ENCODE data around the gene GHITM.
"Not testable (repeated sequence)": the region's sequence is repeated elsewhere in the genome, so short reads cannot be mapped to it uniquely, and the experiment has no call there.

GHITM gene

DNA sequence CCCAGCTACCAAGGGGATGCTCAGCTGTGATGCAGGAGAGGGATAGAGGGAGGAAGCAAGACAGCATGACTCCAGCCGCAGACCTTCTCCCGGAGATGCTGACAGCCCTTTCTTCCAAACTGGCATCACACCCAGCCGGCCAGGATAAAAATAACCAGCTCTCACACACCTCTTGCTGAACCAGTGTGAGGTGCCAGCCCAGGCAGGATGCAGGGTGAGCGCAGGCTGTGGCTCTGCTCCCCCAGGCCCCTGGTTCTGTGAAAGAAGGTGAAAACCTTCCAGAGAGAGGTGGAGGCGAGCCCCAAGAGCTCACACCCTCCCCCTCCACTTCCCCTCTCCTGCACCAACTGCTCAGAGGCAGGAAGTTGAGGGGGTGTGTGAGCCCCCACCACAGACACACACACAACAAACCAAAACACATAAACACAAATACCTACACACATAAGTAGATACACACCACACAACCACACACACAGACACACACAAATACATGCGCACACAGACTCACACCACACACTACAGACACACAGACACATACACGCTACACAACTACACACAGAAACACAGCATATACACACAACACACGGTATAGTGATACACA is 38.3 kb downstream of the GHITM start:
- DNase-seq = peak; percentile 71

DNA sequence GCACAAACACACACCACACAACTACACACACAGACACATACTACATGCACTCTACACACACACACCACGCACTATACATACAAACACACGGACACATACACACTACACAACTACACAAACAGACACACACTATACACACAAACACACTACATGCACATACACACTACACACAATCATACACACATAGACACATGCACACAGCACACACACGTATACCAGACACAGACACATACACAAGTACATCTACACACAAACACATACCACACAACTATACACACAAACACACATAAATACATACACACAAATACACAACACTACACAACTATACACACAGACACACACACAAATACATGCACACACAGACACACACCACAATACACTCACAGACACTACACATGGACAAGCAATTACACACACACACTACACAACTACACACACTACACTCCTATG is 38.9 kb downstream of the GHITM start:
- no peak for DNase-seq

DNA sequence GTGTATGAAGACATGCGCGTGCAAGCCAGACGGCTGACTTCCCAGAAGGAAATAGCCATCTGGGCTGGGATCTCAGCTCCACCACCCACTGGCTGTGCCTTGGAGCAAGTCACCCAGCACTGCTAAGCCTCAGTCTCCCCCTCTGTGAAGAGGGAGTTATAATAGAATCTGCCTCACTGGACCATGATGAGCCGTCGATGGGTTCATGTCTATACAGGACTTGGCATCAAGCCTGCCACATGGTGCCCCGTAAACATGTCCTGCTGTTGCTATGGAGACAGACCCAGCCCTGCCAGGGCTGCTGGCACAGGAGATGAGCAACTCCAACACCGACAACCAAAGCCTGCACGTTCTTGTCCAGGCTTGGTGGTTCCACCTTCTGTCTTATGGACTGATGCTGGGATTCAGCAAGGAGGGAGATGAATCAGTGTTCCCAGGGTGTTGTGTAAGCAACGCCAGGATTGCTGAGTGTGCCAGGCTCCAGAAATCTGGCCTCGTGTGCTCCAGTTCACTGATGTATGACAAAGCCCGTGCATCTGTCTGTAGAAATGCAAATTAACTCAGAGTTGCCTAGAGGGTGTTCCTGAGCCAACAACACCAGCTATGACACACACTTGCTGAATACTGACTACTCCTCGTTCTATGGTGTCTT is 39.9 kb downstream of the GHITM start:
- DNase-seq = peak; percentile 43

DNA sequence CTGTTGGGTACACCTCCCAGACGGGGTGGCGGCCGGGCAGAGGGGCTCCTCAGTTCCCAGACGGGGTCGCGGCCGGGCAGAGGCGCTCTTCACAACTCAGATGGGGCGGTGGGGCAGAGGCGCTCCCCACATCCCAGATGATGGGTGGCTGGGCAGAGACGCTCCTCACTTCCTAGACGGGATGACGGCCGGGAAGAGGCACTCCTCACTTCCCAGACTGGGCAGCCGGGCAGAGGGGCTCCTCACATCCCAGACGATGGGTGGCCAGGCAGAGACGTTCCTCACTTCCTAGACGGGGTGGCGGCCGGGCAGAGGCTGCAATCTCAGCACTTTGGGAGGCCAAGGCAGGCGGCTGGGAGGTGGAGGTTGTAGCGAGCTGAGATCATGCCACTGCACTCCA is 41.1 kb downstream of the GHITM start:
- DNase-seq = not testable (repeated sequence)

DNA sequence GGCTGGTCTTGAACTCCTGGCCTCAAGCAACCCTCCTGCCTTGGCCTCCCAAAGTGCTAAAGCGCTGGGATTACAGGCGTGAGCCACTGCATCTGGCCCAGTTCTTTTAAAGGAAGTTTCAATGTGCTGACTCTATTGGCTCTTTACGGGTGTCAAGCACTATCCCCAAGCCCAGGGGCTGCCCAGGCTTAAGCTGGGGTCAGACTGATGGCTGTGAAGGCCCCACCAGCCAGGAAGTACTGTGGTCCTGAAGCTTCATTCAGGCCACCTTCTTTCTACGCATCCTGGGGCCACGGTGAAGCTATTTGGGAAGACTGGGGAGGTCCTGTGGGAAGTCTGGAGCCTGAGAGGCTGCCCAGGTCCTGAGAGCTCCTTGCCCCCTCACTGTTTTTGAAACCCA is 42.3 kb downstream of the GHITM start:
- no peak for DNase-seq

DNA sequence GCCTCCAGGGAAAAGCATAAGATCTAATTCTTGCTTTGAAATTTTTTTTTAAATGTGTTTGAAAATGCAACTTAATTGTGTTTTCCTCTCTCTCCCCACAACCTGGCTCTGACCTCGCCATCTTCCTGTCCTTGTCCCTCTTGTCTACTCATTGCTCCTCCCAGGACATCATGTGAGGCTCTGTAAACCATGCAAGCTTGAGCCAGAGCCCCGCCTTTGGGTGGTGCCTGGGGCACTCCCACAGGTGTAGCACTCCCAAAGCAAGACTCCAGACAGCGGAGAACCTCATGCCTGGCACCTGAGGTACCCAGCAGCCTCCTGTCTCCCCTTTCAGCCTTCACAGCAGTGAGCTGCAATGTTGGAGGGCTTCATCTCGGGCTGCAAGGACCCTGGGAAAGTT is 45.2 kb downstream of the GHITM start:
- no peak for DNase-seq

DNA sequence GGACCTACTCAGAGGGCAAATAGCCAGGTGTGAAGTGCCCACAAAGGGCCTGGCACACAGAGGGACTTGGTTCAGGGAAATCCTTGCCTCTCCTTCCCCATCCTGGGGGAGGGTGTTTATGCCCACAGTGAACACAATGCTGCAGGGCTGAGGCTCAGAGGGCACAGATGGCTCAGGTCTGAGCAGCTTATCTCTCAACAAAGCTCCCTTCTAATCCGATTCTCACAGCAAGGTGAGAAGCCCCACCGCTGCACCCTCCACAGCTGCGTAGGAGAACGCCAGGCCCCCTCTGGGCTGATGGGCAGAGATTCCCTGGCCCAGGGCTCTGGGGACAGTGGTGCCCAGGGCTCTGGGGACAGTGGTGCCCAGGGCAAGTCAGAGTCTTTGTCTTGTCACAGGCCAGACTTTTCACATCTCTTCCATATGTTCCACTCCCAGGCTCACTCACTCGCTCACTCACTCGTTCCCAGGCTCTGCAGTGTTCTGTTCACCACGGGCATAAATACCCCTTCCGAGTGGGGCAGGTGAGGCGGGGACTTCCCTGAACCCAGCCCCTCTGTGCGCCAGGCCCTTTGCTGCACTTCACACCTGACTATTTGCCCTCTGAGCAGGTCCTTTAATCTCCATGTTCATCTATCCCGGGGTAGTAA is 46.3 kb downstream of the GHITM start:
- no peak for DNase-seq

DNA sequence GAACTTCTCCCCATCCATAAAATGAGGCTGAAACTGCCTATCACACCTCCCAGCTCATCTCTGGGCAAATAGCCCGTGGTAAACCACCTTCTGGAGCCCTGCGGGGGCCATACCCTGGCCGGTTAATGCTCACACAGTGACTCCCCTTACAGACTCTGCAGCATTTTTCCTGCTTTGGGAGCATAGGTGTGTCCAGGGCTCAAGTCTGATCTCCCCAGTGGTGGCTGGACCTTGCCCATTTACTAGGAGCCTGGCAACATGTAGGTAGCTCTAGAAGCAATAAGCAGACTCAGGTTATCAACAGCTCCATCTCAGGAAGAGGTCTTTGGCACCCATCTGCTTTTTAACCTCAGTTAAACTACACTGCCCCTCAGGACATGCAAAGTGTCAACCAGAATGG is 49.5 kb downstream of the GHITM start:
- no peak for DNase-seq

DNA sequence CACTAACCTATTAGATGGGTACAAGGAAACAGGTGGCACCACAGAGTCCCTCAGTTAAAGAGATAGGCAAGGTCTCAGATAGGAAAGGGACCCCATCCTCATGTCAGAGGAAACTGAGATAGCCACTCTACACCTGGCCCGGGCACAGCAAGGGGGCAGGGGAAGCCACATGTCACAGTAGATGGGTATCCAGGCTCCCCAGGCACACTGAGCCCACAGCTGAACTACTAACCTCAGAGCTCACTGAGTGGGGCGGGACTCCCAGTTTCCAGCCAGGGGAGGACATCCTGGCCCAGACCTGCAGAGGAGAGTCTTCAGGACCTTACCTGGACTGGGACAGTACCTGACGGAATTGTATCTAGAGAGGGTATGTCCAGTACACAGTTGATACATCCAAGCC is 51.3 kb downstream of the GHITM start:
- DNase-seq = no peak

DNA sequence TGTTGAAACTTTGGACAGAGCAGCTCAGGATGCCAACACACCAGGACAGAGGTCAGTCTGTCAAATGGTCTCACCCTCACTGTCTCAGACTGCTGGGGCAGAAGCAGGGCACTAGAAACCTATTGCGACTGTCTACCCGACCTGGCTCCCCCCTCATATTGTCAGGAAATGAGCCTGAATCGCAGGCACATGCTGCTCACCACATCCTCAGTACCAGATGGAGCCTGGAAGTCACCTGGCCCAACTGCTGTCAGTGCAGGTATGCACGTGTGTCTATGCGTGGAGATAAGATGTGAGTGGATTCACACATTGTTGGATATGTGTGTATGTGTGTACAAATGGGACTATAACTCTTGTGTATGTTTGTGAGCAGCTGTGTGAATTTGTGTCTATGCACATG is 51.8 kb downstream of the GHITM start:
- peak; percentile 32 for DNase-seq

DNA sequence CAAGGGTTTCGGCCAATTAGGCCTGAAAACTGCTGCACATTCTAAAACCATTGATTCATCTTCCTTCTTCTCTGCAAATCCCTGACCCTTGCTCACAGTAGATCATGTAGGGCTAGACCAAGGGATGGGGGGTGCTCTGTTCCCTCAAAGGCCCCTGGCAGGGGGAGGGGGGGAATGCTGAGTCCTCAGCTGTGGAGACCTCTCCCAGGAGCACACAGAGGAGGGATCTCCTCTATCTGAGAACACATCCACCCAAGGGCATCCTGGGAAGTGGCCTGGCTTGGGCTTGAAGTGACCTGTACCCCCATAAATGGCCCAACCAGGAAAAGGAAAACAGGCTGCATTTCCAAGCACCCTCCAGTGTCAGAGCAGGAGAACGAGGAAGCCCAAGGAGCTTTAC is 54.0 kb downstream of the GHITM start:
- DNase-seq = no peak

DNA sequence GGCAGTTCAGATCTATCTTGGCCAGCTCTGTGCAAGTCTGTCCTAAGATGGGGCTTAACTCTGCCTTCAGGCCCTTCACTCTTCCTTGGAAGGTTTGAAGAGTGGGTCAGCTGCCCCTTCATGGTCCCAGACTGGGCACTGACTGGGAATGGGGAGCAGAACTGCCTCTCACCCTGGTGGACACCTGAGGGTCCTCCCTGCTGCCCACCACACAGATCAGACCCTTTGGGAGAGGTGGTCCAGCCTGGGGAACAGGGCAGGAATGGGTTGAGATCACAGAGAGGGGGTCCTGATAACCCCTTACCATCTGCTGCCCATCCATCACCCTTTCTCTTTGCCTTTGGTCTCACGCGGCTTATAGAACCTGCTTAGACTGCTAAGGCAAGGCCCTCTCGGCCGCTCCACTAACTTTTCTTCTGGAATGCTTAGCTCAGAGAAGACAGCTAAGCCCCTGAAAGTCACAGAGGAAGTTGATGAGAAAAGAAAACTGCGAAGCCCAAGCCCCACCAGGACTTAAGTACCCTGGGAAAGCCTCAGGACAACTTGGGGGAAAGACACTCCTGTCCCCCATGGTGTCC is 54.6 kb downstream of the GHITM start:
- no peak for DNase-seq

DNA sequence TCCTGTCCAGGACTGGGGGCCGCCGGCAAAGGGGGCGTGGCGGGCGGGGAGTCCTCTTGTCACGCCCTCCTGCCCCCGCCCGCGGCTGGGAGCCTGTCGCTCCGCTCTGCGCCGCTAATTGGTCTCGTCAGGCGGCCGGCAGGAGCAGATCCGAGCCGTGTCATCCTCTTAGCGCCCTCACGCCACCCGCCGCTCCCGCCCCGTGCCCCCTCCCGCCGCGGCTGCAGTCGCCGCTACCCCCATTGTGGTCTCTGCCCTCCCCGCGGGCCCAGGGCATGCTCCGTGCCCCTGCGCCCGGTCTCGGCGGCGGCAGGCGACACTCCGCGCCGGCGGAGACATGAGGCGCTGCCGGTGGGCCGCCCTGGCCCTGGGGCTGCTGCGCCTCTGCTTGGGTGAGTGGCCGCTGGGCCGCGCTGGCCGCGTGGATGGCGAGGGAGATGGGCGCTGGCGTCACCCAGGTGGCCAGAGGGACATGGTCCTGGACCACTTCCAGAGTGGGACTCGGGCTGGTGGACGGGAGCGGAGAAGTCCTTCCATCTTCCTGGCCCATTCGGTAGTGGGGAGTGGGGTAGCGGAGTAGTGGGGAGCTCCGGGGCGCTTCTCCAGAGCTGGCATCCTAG is 55.2 kb downstream of the GHITM start, which contains the start of gene CDHR1:
Gene CDHR1 (plus strand): TSS at position 114 of the 620 bp plus-strand sequence. CDS start 224 bp downstream, at position 338.
- DNase-seq = peak; percentile 64

DNA sequence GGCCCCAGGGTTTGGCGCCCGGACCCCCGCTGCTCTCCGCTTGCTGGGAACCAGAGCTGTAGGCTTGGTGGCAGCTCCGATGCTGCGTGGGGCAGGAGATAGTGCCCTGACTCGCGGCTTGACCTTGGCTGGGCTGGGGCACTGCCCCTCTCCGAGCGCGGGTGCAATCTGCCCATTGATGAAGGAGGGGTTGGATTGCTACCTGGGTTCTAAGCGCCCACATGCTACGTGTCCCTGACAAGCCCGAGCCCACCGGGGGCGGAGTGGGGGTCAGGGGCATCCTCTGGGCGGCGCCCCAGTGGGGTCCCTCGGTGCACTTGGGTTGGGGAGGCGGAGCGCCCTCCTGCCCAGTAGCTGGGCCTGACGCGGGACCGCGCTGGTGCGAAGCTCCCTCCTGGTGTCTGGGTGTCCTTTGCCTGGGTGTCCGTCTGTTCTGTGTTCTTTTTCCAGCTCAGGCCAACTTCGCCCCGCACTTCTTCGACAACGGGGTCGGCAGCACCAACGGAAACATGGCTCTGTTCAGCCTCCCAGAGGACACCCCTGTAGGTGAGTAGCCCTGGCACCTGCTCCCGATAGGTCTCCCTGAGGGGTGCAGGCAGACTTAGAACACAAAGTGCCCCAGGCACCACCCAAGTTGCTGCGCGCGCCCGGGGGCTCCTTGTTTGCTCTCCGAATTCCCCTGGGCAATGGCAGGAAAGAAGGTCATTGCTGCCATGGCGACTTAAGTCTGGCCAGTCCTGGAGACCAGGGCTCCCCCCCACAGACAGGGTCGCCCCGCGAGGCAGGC is 55.9 kb downstream of the GHITM start:
- DNase-seq = no peak

DNA sequence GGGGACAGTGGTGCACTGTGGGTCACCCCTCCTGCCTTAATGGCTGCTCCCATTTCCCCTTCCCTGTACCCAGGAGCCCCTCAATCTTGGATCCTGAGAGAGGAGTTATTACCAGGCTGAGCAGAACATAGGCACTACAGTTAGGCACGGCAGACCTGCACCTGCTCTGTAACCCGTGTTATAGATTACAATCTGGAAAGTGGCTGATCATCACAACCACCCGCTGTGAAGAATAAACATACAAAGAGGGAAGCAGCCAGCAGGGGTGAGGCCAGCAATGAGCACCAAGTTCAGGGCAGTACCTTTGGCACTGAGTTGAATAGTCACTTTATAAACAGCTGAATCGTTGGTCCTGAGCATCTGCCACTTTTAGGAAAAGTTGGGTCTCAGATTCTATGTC is 56.8 kb downstream of the GHITM start:
- DNase-seq = no peak

DNA sequence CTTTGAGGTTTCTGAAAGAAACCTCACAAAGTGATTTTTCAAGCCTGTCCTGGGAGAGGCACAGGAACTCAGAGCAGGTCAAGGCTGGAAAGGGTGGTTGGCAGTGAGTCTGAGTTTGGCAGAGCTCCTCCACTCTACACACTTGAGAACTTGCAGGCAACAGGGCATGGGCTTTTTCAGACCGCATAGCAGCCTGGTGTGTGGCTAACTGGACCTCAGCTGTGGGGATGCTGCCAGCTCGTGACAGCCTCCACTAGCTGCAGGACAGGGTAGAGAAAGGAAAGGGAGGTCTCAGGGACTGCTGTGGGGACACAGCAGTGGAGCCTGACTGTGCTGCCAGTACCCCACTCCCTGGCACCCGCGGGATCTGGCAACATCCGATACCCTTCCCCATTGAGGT is 57.6 kb downstream of the GHITM start:
- no peak for DNase-seq

DNA sequence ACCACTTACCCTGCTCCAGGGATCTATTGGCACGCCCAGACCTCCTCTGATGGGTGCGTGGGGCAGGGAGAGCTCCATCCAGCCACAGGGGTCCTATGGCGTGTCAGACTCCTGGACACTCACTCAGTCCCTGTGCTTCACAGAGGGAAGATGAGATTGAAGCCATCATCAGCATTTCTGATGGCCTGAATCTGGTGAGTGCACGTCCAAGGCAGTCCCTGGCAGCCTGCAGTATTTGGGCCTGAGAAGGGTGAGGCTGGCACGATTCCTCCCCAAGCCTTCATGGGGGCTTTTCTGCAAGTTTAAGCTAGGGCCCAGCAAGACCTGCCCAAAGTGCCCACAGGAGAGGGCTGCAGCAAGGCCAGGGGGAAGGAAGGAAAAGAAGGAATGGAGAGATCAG is 58.3 kb downstream of the GHITM start:
- no peak for DNase-seq

DNA sequence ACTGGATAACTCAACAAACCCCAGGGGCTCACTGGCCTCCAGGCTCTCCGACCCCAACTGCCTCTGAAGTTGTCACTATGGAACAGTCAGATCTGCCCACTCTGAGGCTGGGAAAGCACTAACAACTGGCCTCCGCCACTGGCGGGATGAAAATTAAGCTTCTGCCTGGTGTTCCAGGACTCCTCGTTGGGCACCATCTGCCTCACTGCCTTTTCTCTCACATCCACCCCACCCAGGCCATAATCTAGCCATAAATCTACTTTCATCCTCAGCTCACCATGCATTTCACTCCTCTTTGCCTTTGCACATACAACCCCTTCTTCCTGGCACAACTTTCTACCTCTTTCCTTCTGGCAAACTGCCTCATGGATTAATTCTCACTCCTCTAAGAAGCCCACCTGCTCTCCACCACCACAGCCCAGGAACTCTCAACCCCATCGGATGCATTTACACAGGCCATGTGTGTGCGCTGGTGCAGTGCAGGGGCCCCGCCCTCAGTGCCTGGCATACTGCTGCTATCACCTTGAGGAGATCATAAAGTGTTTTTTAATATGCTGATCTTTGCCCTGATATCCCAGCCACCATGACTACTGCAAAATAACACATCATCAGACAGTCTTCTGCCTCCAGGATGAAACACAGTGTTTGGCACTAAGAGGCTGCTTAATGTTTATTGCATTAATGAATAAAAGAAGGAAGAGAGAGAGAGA is 59.1 kb downstream of the GHITM start:
- DNase-seq = no peak

DNA sequence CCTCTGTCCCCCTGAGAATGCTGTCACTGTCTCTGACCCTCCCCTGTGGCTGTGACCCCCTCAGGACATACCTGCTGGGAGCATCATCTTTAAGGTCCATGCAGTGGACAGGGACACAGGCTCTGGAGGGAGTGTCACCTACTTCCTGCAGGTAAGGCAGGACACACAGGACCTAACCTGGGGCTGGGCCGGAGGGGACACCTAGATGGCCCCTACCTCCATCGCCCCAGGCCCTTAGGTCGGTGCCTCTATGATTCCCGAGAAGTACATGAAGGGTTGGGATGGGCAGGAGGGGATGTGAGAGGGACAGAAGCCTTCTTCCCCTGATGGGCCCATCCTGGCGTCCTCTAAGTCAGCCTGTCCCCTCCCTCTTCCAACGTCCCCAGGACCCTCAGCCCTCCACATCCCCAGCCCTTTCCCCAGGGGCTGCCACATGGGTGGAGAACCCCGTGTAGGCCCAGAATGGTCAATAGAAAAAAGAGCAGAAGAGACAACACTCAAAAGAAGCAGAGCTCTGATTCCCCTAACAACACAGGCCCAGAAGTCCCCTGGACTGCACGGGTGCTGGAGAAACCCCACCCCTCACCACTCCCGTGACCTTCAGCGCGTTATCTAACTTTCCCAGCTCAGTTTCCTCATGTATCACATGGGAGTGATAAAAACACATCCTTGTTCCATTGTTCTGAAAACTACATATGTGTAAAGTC is 61.4 kb downstream of the GHITM start:
- no peak for DNase-seq

DNA sequence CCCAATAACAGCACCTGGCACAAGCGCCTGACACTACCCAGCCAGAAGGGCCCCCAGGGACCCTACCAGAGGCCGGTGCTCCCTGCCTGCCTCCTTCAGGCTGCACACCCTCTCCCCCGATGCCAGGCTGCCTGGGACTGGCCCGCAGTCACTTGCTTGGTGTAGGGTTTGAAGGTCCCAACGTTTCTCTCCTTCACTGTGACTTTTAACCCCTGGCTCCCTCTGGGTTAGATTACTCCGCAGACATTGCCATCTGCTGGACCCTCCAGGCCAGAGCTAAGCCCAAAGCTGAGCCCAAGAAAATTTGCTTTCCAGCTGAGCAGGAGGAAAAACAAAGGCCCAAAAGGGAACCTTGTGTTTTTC is 61.9 kb downstream of the GHITM start:
- no peak for DNase-seq

DNA sequence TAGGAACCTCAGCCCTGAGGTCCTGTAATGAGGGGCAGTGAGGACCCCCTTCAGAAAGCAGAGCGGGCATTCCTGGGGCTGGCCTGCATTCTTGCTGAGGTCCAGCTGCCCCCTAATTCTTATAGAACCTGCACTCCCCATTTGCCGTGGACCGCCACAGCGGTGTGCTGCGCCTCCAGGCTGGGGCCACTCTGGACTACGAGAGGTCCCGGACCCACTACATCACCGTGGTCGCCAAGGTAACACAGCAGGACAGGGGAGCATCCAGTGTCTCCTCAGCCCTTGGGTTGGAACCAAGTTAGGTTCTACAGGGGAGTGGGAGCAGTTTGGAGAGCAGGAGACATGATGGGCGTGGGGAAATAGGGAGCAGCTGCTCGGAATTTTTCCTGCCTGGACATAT is 62.4 kb downstream of the GHITM start:
- no peak for DNase-seq

DNA sequence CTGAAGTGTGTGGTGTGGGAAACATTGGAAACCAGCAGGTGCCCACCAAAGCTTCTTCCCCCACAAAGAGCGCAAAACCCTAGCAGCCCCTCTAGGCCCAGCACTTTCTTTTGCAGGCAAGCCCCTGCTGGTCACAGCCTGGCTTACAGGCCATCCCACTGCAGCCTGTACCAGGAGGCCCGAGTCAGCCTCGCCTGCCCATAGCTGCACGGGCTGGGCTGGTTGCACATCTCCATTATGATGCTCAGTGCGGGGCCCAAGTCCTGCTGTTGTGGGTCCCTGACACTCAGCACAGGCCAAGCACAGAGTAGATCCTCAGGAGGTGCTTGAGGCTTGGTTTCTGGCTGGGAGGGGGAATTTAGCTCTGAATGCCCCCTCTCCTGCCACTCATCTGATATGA is 63.0 kb downstream of the GHITM start:
- DNase-seq = no peak

Data from CD4-positive, alpha-beta T cell treated with Interleukin-10 for 1 hour (primary cell).